Keratinocyte (primary cell): Measurements from ENCODE around the gene CARD9. TPM values are rescaled to one million over a fixed set of nuclear protein-coding genes. Genes with fewer than 3 reads are reported as not detected.
A peak's percentile ranks its signal among the peaks of the same experiment; 100 is the strongest.

ENCODE experiments used
- DNase-seq: peaks from one replicate; pipeline ENCODE4 v3.0.0-alpha.2; 2011; ENCODE audit warnings: low read depth, missing footprints, low spot score
- FAIRE-seq: peaks from 2 replicates; lab custom pipeline; 2011; peaks lifted over from hg19 to GRCh38; lab: Jason Lieb, UNC
- H2AFZ ChIP-seq: 2 replicates; pipeline ENCODE4 v1.6.0; 2012; ENCODE audit warnings: low read length, control low read depth, inconsistent platforms; ENCODE audit not compliant: control insufficient read depth
- H3K27ac ChIP-seq: 2 replicates; pipeline ENCODE4 v1.5.1; 2011; ENCODE audit warnings: low read length; ENCODE audit not compliant: control insufficient read depth, insufficient read depth
- H3K27me3 ChIP-seq: 3 replicates; pipeline ENCODE4 v1.6.0; 2011; ENCODE audit warnings: low read length; ENCODE audit not compliant: control insufficient read depth, insufficient read depth; ENCODE audit errors: extremely low read depth
- H3K36me3 ChIP-seq, 2 experiments: 2 replicates in 1 of 2; 3 replicates in 1 of 2; pipeline ENCODE4 v1.5.1; 2011; ENCODE audit warnings: low read length in 2 of 2, mild to moderate bottlenecking in 1 of 2; ENCODE audit not compliant: control insufficient read depth in 2 of 2, insufficient read depth in 2 of 2; ENCODE audit errors: extremely low read depth in 1 of 2
- H3K4me1 ChIP-seq: 3 replicates; pipeline ENCODE4 v1.5.1; 2011; ENCODE audit warnings: low read length; ENCODE audit not compliant: control insufficient read depth, insufficient read depth; ENCODE audit errors: extremely low read depth
- H3K4me2 ChIP-seq: 3 replicates; pipeline ENCODE4 v1.6.0; 2011; ENCODE audit warnings: low read depth, low read length; ENCODE audit not compliant: control insufficient read depth, insufficient read depth; ENCODE audit errors: extremely low read depth
- H3K4me3 ChIP-seq, 3 experiments: fragments of 200-600 bp in 1 of 3; sonication (generic) in 1 of 3; 2 replicates in 2 of 3; 3 replicates in 1 of 3; pipeline ENCODE4 v1.5.1; 2011 to 2016; ENCODE audit warnings: low read length in 3 of 3, mild to moderate bottlenecking in 3 of 3, control low read depth in 2 of 3, inconsistent platforms in 1 of 3, low read depth in 1 of 3, mixed read lengths in 1 of 3, mixed run types in 1 of 3, moderate library complexity in 1 of 3; ENCODE audit not compliant: control insufficient read depth in 2 of 3, insufficient read depth in 2 of 3; ENCODE audit errors: extremely low read depth in 1 of 3
- H3K79me2 ChIP-seq: 2 replicates; pipeline ENCODE4 v1.6.0; 2012; ENCODE audit warnings: low read length; ENCODE audit not compliant: control insufficient read depth, insufficient read depth
- H3K9ac ChIP-seq: 3 replicates; pipeline ENCODE4 v1.6.0; 2011; ENCODE audit warnings: low read length; ENCODE audit not compliant: control insufficient read depth, insufficient read depth; ENCODE audit errors: extremely low read depth
- H3K9me1 ChIP-seq: 3 replicates; pipeline ENCODE4 v1.6.0; 2011; ENCODE audit warnings: low read length; ENCODE audit not compliant: control insufficient read depth, insufficient read depth; ENCODE audit errors: extremely low read depth
- H3K9me3 ChIP-seq: 2 replicates; pipeline ENCODE4 v1.5.1; 2012; ENCODE audit warnings: low read depth, low read length; ENCODE audit not compliant: control insufficient read depth
- H4K20me1 ChIP-seq: 3 replicates; pipeline ENCODE4 v1.6.0; 2011; ENCODE audit warnings: low read length; ENCODE audit not compliant: control insufficient read depth, insufficient read depth; ENCODE audit errors: extremely low read depth
- EZH2 ChIP-seq: IDR thresholded peaks from one replicate; pipeline ENCODE4 v1.6.1; 2012; ENCODE audit warnings: inconsistent platforms, mild to moderate bottlenecking, low read length, moderate library complexity
- dilution Hi-C: fragments of 300-500 bp; cut with MboI; formaldehyde crosslinking; loops from one replicate; pipeline ENCODE4 v1.7.0; 2020; ENCODE audit warnings: low sequenced_read_pairs; ENCODE audit not compliant: extremely low pct_ligation_motif_present
- polyA plus RNA-seq, 5 experiments: library from polyadenylated mRNA; depleted of rRNA in 3 of 5; stranded (reverse) in 3 of 5; stranded (forward) in 1 of 5; unstranded in 1 of 5; fragments of >200 nt; gene quantifications; 1 replicate in 1 of 5; 2 replicates in 3 of 5; 3 replicates in 1 of 5; pipeline versions ENCODE4 v1.2.1 to v1.2.3, GENCODE V29; 2011 to 2012; ENCODE audit warnings: missing spikeins in 2 of 5, low read depth in 1 of 5, low replicate concordance in 1 of 5
- TF ChIP-seq, protein P1 (sequence below), 3 experiments: IDR thresholded peaks in 1 of 3; conservative IDR thresholded peaks in 1 of 3; optimal IDR thresholded peaks in 1 of 3; 2 replicates in 2 of 3; 3 replicates in 1 of 3; pipeline versions ENCODE3 to v1.5.1; 2011; ENCODE audit warnings: low read length in 3 of 3, mild to moderate bottlenecking in 3 of 3, moderate library complexity in 2 of 3, control low read depth in 1 of 3, inconsistent platforms in 1 of 3; ENCODE audit not compliant: insufficient read depth in 2 of 3; ENCODE audit errors: extremely low read depth in 1 of 3

CARD9 gene
- polyA plus RNA-seq, 1 donor (not counting 4 experiments of a cell fraction or from before 2014, with no cell fraction given) = 0.07 TPM

GRCh38 chr9:136343121-136343883 is 30.2 kb downstream of the CARD9 start:
- FAIRE-seq (no peak), DNase-seq (no peak)
- peaks cover 4% of the 10 kb centered on the region for H3K27me3 ChIP-seq
- no peaks in the 10 kb centered on the region for H3K9me1 ChIP-seq
- peaks cover 23% of the 10 kb centered on the region for H3K4me1 ChIP-seq
- H3K9ac ChIP-seq = no peak overlapping the region
- no peaks in the 10 kb centered on the region for H3K9me3 ChIP-seq
- H3K4me3 ChIP-seq = no peak overlapping the region
- H3K27ac ChIP-seq = no peak overlapping the region
- H2AFZ ChIP-seq = no peak overlapping the region
- no peaks in the 10 kb centered on the region for H3K36me3 ChIP-seq
- TF ChIP-seq EZH2 = no peak
- TF ChIP-seq, protein P1, sequence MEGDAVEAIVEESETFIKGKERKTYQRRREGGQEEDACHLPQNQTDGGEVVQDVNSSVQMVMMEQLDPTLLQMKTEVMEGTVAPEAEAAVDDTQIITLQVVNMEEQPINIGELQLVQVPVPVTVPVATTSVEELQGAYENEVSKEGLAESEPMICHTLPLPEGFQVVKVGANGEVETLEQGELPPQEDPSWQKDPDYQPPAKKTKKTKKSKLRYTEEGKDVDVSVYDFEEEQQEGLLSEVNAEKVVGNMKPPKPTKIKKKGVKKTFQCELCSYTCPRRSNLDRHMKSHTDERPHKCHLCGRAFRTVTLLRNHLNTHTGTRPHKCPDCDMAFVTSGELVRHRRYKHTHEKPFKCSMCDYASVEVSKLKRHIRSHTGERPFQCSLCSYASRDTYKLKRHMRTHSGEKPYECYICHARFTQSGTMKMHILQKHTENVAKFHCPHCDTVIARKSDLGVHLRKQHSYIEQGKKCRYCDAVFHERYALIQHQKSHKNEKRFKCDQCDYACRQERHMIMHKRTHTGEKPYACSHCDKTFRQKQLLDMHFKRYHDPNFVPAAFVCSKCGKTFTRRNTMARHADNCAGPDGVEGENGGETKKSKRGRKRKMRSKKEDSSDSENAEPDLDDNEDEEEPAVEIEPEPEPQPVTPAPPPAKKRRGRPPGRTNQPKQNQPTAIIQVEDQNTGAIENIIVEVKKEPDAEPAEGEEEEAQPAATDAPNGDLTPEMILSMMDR (optimal IDR thresholded peaks at IDR 0.05 in 1 of 3, IDR thresholded peaks at IDR 0.05 in 1 of 3, conservative IDR thresholded peaks at IDR 0.05 in 1 of 3; ENCODE audit: extremely low read depth in 1 of 3, insufficient read depth in 2 of 3, low read length in 3 of 3) = no peak
- H3K79me2 ChIP-seq = no peaks in the 10 kb centered on the region
- H4K20me1 ChIP-seq = no peaks in the 10 kb centered on the region
- dilution Hi-C loops = no loop called here
- peak overlapping the region; percentile 32 for H3K4me2 ChIP-seq

- Histone ChIP-seq H3K79me2 (no peaks in the 10 kb centered on the region), H3K4me1 (peaks cover 20% of the 10 kb centered on the region), H2AFZ (no peak overlapping the region), H3K27ac (no peak overlapping the region), H3K27me3 (peaks cover 4% of the 10 kb centered on the region), H4K20me1 (no peaks in the 10 kb centered on the region), H3K9me3 (no peaks in the 10 kb centered on the region), H3K9me1 (no peaks in the 10 kb centered on the region), H3K36me3 (no peaks in the 10 kb centered on the region), H3K4me3 (peak overlapping the region in 2 of 3 experiments; percentile 27 to 40), H3K4me2 (peak overlapping the region; percentile 32), H3K9ac (no peak overlapping the region)
- peak; percentile 17 for FAIRE-seq
- no peak for DNase-seq
- dilution Hi-C loops = no loop called here
- TF ChIP-seq, protein P1 (optimal IDR thresholded peaks at IDR 0.05 in 1 of 3, IDR thresholded peaks at IDR 0.05 in 1 of 3, conservative IDR thresholded peaks at IDR 0.05 in 1 of 3; ENCODE audit: extremely low read depth in 1 of 3, insufficient read depth in 2 of 3, low read length in 3 of 3) = no peak
- TF ChIP-seq EZH2 = no peak
These were observed 31.0 kb downstream of the CARD9 start for GRCh38 chr9:136342181-136343120.
